ENCODE data around the gene LAMC3.

The LAMC3 gene

GRCh38 chr9:131051592-131052517 is 42.9 kb downstream of the LAMC3 start:
- TF ChIP-seq CTCF (IDR thresholded peaks at IDR 0.05; ENCODE audit: low read depth, low read length), result no peak
- Histone ChIP-seq H3K9me3 (ENCODE audit: severe bottlenecking) (peaks cover 11% of the 10 kb centered on the region), H3K36me3 (no peaks in the 10 kb centered on the region), H3K4me3 (ENCODE audit: low read depth, low read length) (no peak overlapping the region), H3K27ac (no peak overlapping the region), H3K27me3 (ENCODE audit: insufficient read depth, low read depth, severe bottlenecking) (no peaks in the 10 kb centered on the region)
- DNase-seq, result no peak

GRCh38 chr9:131053896-131054295 is 44.9 kb downstream of the LAMC3 start:
- no peak for DNase-seq
- no peak for TF ChIP-seq CTCF (IDR thresholded peaks at IDR 0.05; ENCODE audit: low read depth, low read length)
- Histone ChIP-seq H3K27ac (no peak overlapping the region), H3K36me3 (no peaks in the 10 kb centered on the region), H3K9me3 (ENCODE audit: severe bottlenecking) (peaks cover 6% of the 10 kb centered on the region), H3K4me3 (ENCODE audit: low read depth, low read length) (no peak overlapping the region), H3K27me3 (ENCODE audit: insufficient read depth, low read depth, severe bottlenecking) (no peaks in the 10 kb centered on the region)

GRCh38 chr9:131056781-131057506 is 48.0 kb downstream of the LAMC3 start:
- no peak for DNase-seq
- no peak for TF ChIP-seq CTCF (IDR thresholded peaks at IDR 0.05; ENCODE audit: low read depth, low read length)
- Histone ChIP-seq H3K27ac (no peak overlapping the region), H3K27me3 (ENCODE audit: insufficient read depth, low read depth, severe bottlenecking) (no peaks in the 10 kb centered on the region), H3K4me3 (ENCODE audit: low read depth, low read length) (no peak overlapping the region), H3K9me3 (ENCODE audit: severe bottlenecking) (no peaks in the 10 kb centered on the region), H3K36me3 (no peaks in the 10 kb centered on the region)

- H3K4me3 ChIP-seq (ENCODE audit: low read depth, low read length), result no peak overlapping the region
- TF ChIP-seq CTCF (IDR thresholded peaks at IDR 0.05; ENCODE audit: low read depth, low read length), result no peak
- DNase-seq, result no peak
- H3K27ac ChIP-seq, result no peak overlapping the region
- no peaks in the 10 kb centered on the region for H3K36me3 ChIP-seq
- no peaks in the 10 kb centered on the region for H3K9me3 ChIP-seq (ENCODE audit: severe bottlenecking)
- H3K27me3 ChIP-seq (ENCODE audit: insufficient read depth, low read depth, severe bottlenecking), result no peaks in the 10 kb centered on the region
Observed at GRCh38 chr9:131060900-131061630, 52.1 kb downstream of the LAMC3 start.

GRCh38 chr9:131062969-131063368 is 54.0 kb downstream of the LAMC3 start:
- no peak overlapping the region for H3K4me3 ChIP-seq (ENCODE audit: low read depth, low read length)
- H3K27ac ChIP-seq, result no peak overlapping the region
- H3K36me3 ChIP-seq, result no peaks in the 10 kb centered on the region
- TF ChIP-seq CTCF (IDR thresholded peaks at IDR 0.05; ENCODE audit: low read depth, low read length), result no peak
- DNase-seq, result no peak
- H3K9me3 ChIP-seq (ENCODE audit: severe bottlenecking), result no peaks in the 10 kb centered on the region
- H3K27me3 ChIP-seq (ENCODE audit: insufficient read depth, low read depth, severe bottlenecking), result no peaks in the 10 kb centered on the region

Measured in WERI-Rb-1 (cell line).